HepG2 (cell line): ENCODE data around the gene RPL41. TPM values are rescaled to one million over a fixed set of nuclear protein-coding genes. Genes with fewer than 3 reads are reported as not detected.

Experiments
- ETV5 ChIP-seq: IDR thresholded peaks from 2 replicates; pipeline ENCODE4 v1.6.1; 2018; ENCODE audit warnings: missing biosample characterization, missing genetic modification reagents, inconsistent platforms, borderline replicate concordance
- EZH2 ChIP-seq: conservative IDR thresholded peaks from 2 replicates; pipeline ENCODE4 v1.6.1; 2012; ENCODE audit warnings: mild to moderate bottlenecking, low read depth, low read length, moderate library complexity
- HOXA3 ChIP-seq: sonication (generic); formaldehyde crosslinking; IDR thresholded peaks from 2 replicates; pipeline ENCODE4 v1.5.0; 2020; ENCODE audit warnings: missing genetic modification reagents
- HOXA5 ChIP-seq: sonication (generic); formaldehyde crosslinking; IDR thresholded peaks from 2 replicates; pipeline ENCODE4 v1.4.0; 2020; ENCODE audit warnings: missing genetic modification reagents
- ISX ChIP-seq: sonication (generic); formaldehyde crosslinking; conservative IDR thresholded peaks from 2 replicates; pipeline ENCODE4 v1.5.0; 2020; ENCODE audit warnings: missing genetic modification reagents
- KDM3A ChIP-seq: IDR thresholded peaks from 2 replicates; pipeline ENCODE4 v1.6.1; 2018; ENCODE audit warnings: low read depth, missing compliant biosample characterization
- MYNN ChIP-seq: sonication (generic); formaldehyde crosslinking; IDR thresholded peaks from 2 replicates; pipeline ENCODE4 v1.4.0; 2020; ENCODE audit warnings: mild to moderate bottlenecking, low read depth, missing genetic modification reagents
- RBFOX2 ChIP-seq: fragments of 200-400 bp; formaldehyde crosslinking; IDR thresholded peaks from 2 replicates; pipeline ENCODE4 v1.6.1; 2017; ENCODE audit warnings: low read depth, mild to moderate bottlenecking, low read length
- SATB2 ChIP-seq: sonication (generic); formaldehyde crosslinking; IDR thresholded peaks from 2 replicates; pipeline ENCODE4 v1.5.0; 2020; ENCODE audit warnings: missing genetic modification reagents
- SIX1 ChIP-seq: sonication (generic); formaldehyde crosslinking; IDR thresholded peaks from 2 replicates; pipeline ENCODE4 v1.4.0; 2020; ENCODE audit warnings: missing genetic modification reagents, borderline replicate concordance
- ZC3H13 ChIP-seq: sonication (generic); formaldehyde crosslinking; IDR thresholded peaks from 2 replicates; pipeline ENCODE4 v1.8.1; 2023; ENCODE audit warnings: mild to moderate bottlenecking, missing genetic modification reagents, moderate library complexity
- ZFP90 ChIP-seq: sonication (generic); formaldehyde crosslinking; IDR thresholded peaks from 2 replicates; pipeline ENCODE4 v1.8.0; 2022; ENCODE audit warnings: missing genetic modification reagents, mild to moderate bottlenecking, inconsistent platforms, borderline replicate concordance
- ZNF263 ChIP-seq: sonication (generic); formaldehyde crosslinking; IDR thresholded peaks from 2 replicates; pipeline ENCODE4 v1.4.0; 2020; ENCODE audit warnings: missing genetic modification reagents
- ZNF337 ChIP-seq: sonication (generic); formaldehyde crosslinking; IDR thresholded peaks from 2 replicates; pipeline ENCODE4 v1.5.1; 2020; ENCODE audit warnings: missing genetic modification reagents, low read depth, mild to moderate bottlenecking, borderline replicate concordance
- ZNF616 ChIP-seq: sonication (generic); formaldehyde crosslinking; IDR thresholded peaks from 2 replicates; pipeline ENCODE4 v1.5.0; 2020; ENCODE audit warnings: low read depth, mild to moderate bottlenecking, missing genetic modification reagents
- ZNF781 ChIP-seq: sonication (generic); formaldehyde crosslinking; IDR thresholded peaks from 2 replicates; pipeline ENCODE4 v1.5.1; 2020; ENCODE audit warnings: borderline replicate concordance, mild to moderate bottlenecking, missing genetic modification reagents; ENCODE audit errors: not compliant biosample characterization
- ZNF782 ChIP-seq: sonication (generic); formaldehyde crosslinking; IDR thresholded peaks from 2 replicates; pipeline ENCODE4 v1.4.0; 2020; ENCODE audit warnings: missing genetic modification reagents, mild to moderate bottlenecking, borderline replicate concordance
- polyA plus RNA-seq, 8 experiments: library from polyadenylated mRNA; depleted of rRNA in 3 of 8; stranded (reverse) in 7 of 8; unstranded in 1 of 8; fragments of >200 nt; fragmentation: Illumina TruSeq in 4 of 8; extraction: Trizol in 4 of 8; gene quantifications; 2 replicates each; pipeline versions ENCODE4 v1.2.1 to v1.2.3, GENCODE V29; 2011 to 2016; ENCODE audit warnings: low read depth in 4 of 8, missing spikeins in 1 of 8, mixed read lengths in 1 of 8; ENCODE audit not compliant: insufficient read depth in 1 of 8
- total RNA-seq, 5 experiments: library from RNA; depleted of rRNA; stranded (reverse); fragments of >200 nt; fragmentation: Illumina TruSeq; extraction: Trizol; gene quantifications; 2 replicates each; pipeline ENCODE4 v1.2.3, GENCODE V29; 2016; ENCODE audit warnings: low read depth in 1 of 5
- TF ChIP-seq, protein P1 (sequence below): sonication (generic); formaldehyde crosslinking; IDR thresholded peaks from 2 replicates; pipeline ENCODE4 v1.8.0; 2022; ENCODE audit warnings: low read depth, missing genetic modification reagents
- TF ChIP-seq, protein P2 (sequence below): sonication (generic); formaldehyde crosslinking; IDR thresholded peaks from 2 replicates; pipeline ENCODE4 v1.5.0; 2020; ENCODE audit warnings: missing genetic modification reagents
- TF ChIP-seq, protein P3 (sequence below): sonication (generic); formaldehyde crosslinking; IDR thresholded peaks from 2 replicates; pipeline ENCODE4 v1.5.1; 2020; ENCODE audit warnings: mild to moderate bottlenecking, moderate library complexity, missing genetic modification reagents
- TF ChIP-seq, protein P4 (sequence below): sonication (generic); formaldehyde crosslinking; IDR thresholded peaks from 2 replicates; pipeline ENCODE4 v1.4.0; 2020; ENCODE audit warnings: missing genetic modification reagents, mild to moderate bottlenecking, borderline replicate concordance
- TF ChIP-seq, protein P5 (sequence below): sonication (generic); formaldehyde crosslinking; IDR thresholded peaks from 2 replicates; pipeline ENCODE4 v1.5.0; 2020; ENCODE audit warnings: mild to moderate bottlenecking, missing genetic modification reagents

RPL41 gene
- total and polyA plus RNA-seq, 2 of the 13 experiments (the other 11 are each of a cell fraction or from before 2014, with no cell fraction given) = 4,012 to 7,670 TPM

DNA sequence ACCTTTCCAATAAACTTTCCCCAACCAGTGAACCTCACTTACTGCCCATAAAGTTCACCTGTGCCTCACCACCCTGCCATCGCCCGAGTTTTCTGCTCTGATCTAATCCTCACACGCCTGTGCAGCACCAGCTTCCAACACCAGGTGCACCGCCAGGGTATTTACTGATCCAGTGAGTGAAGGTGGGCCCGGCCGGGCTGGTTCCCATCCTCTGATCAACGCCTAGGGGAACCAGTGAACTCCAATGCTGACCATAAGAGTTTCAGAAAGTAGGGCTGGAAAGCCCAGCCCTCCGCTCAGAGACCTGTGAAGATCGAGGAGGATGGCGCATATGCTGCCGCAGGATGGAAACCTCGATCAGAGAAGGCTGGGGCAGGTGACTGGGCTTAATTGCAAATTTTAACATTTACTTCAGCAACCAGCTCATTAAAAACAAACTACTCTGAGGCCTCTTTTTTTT is 35.3 kb downstream of the RPL41 start (continued):
- TF ChIP-seq, protein P1, sequence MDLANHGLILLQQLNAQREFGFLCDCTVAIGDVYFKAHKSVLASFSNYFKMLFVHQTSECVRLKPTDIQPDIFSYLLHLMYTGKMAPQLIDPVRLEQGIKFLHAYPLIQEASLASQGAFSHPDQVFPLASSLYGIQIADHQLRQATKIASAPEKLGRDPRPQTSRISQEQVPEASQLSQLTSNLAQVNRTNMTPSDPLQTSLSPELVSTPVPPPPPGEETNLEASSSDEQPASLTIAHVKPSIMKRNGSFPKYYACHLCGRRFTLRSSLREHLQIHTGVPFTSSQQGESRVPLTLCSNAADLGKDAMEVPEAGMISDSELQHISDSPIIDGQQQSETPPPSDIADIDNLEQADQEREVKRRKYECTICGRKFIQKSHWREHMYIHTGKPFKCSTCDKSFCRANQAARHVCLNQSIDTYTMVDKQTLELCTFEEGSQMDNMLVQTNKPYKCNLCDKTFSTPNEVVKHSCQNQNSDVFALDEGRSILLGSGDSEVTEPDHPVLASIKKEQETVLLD (CRISPR knock-in tag) = no peak
- TF ChIP-seq HOXA5 (CRISPR knock-in tag) (no peak), EZH2 (no peak), HOXA3 (CRISPR knock-in tag) (no peak), ZNF337 (no peak), MYNN (CRISPR knock-in tag) (no peak), ZNF781 (CRISPR knock-in tag) (no peak), ZC3H13 (CRISPR knock-in tag) (no peak), KDM3A (CRISPR knock-in tag) (0 out of 2 replicates have a peak, but pooled peaks have one; percentile 14), SIX1 (CRISPR knock-in tag) (no peak), ZNF263 (CRISPR knock-in tag) (0 out of 2 replicates have a peak, but pooled peaks have one; percentile 30), RBFOX2 (no peak), ZNF616 (no peak), SATB2 (CRISPR knock-in tag) (no peak), ETV5 (CRISPR knock-in tag) (peak; percentile 14; the same call in 1 of the 2 replicates), ZFP90 (CRISPR knock-in tag) (no peak), ISX (CRISPR knock-in tag) (no peak), ZNF782 (CRISPR knock-in tag) (no peak)
- TF ChIP-seq, protein P2, sequence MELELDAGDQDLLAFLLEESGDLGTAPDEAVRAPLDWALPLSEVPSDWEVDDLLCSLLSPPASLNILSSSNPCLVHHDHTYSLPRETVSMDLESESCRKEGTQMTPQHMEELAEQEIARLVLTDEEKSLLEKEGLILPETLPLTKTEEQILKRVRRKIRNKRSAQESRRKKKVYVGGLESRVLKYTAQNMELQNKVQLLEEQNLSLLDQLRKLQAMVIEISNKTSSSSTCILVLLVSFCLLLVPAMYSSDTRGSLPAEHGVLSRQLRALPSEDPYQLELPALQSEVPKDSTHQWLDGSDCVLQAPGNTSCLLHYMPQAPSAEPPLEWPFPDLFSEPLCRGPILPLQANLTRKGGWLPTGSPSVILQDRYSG (CRISPR knock-in tag) = no peak
- TF ChIP-seq, protein P3, sequence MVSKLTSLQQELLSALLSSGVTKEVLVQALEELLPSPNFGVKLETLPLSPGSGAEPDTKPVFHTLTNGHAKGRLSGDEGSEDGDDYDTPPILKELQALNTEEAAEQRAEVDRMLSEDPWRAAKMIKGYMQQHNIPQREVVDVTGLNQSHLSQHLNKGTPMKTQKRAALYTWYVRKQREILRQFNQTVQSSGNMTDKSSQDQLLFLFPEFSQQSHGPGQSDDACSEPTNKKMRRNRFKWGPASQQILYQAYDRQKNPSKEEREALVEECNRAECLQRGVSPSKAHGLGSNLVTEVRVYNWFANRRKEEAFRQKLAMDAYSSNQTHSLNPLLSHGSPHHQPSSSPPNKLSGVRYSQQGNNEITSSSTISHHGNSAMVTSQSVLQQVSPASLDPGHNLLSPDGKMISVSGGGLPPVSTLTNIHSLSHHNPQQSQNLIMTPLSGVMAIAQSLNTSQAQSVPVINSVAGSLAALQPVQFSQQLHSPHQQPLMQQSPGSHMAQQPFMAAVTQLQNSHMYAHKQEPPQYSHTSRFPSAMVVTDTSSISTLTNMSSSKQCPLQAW = no peak
- TF ChIP-seq, protein P4, sequence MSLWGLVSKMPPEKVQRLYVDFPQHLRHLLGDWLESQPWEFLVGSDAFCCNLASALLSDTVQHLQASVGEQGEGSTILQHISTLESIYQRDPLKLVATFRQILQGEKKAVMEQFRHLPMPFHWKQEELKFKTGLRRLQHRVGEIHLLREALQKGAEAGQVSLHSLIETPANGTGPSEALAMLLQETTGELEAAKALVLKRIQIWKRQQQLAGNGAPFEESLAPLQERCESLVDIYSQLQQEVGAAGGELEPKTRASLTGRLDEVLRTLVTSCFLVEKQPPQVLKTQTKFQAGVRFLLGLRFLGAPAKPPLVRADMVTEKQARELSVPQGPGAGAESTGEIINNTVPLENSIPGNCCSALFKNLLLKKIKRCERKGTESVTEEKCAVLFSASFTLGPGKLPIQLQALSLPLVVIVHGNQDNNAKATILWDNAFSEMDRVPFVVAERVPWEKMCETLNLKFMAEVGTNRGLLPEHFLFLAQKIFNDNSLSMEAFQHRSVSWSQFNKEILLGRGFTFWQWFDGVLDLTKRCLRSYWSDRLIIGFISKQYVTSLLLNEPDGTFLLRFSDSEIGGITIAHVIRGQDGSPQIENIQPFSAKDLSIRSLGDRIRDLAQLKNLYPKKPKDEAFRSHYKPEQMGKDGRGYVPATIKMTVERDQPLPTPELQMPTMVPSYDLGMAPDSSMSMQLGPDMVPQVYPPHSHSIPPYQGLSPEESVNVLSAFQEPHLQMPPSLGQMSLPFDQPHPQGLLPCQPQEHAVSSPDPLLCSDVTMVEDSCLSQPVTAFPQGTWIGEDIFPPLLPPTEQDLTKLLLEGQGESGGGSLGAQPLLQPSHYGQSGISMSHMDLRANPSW = no peak
- TF ChIP-seq, protein P5, sequence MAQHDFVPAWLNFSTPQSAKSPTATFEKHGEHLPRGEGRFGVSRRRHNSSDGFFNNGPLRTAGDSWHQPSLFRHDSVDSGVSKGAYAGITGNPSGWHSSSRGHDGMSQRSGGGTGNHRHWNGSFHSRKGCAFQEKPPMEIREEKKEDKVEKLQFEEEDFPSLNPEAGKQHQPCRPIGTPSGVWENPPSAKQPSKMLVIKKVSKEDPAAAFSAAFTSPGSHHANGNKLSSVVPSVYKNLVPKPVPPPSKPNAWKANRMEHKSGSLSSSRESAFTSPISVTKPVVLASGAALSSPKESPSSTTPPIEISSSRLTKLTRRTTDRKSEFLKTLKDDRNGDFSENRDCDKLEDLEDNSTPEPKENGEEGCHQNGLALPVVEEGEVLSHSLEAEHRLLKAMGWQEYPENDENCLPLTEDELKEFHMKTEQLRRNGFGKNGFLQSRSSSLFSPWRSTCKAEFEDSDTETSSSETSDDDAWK (CRISPR knock-in tag) = no peak
